Activated CD8-positive, alpha-beta memory T cell treated with anti-CD3 and anti-CD28 coated beads, Interleukin-2, amount 10 ng/mL, durations not matched to agents 7 days and 5 days (primary cell): Measurements from ENCODE around the gene MPLKIP. TPM values are rescaled to one million over a fixed set of nuclear protein-coding genes. Genes with fewer than 3 reads are reported as not detected.
"Not testable (repeated sequence)": the region's sequence is repeated elsewhere in the genome, so short reads cannot be mapped to it uniquely, and the experiment has no call there.

Experiments used
- ATAC-seq: fragments of 150-1000 bp; cut with Tn5 transposase; one replicate; pipeline ENCODE4 v1.10.0; 2021; ENCODE audit warnings: moderate library complexity
- CTCF ChIA-PET: fragments of 350-600 bp; sonication (Branson Sonifier 250); formaldehyde crosslinking; loops from one replicate; lab custom pipeline; 2021; ENCODE audit warnings: antibody characterized with exemption; lab: Charles Lee
- DNase-seq: peaks from one replicate; pipeline ENCODE4 v3.0.0-alpha.2; 2020
- H3K27ac Mint-ChIP-seq: one replicate; pipeline ENCODE4 v1.8.0; 2021; ENCODE audit warnings: mild to moderate bottlenecking, mixed read lengths
- H3K27me3 Mint-ChIP-seq: one replicate; pipeline ENCODE4 v1.8.0; 2021; ENCODE audit warnings: mixed read lengths
- H3K36me3 Mint-ChIP-seq: one replicate; pipeline ENCODE4 v1.8.0; 2021; ENCODE audit warnings: mild to moderate bottlenecking, mixed read lengths
- H3K4me1 Mint-ChIP-seq: one replicate; pipeline ENCODE4 v1.8.0; 2021; ENCODE audit warnings: mixed read lengths
- H3K4me3 Mint-ChIP-seq: one replicate; pipeline ENCODE4 v1.8.0; 2021; ENCODE audit warnings: mild to moderate bottlenecking, moderate library complexity, mixed read lengths
- H3K9me3 Mint-ChIP-seq: one replicate; pipeline ENCODE4 v1.8.0; 2022; ENCODE audit warnings: low read depth, mixed read lengths
- total RNA-seq, 2 experiments: library from RNA; stranded (reverse); gene quantifications; one replicate each; pipeline ENCODE4 v1.2.3, GENCODE V29; 2021

Gene MPLKIP
- total RNA-seq, 2 experiments from 2014 or later, result 36.1 to 38.9 TPM

- CTCF ChIA-PET, H3K36me3 Mint-ChIP-seq, H3K27ac Mint-ChIP-seq, ATAC-seq, H3K27me3 Mint-ChIP-seq, H3K4me3 Mint-ChIP-seq, H3K4me1 Mint-ChIP-seq, DNase-seq, H3K9me3 Mint-ChIP-seq: not testable (repeated sequence)
Observed at GRCh38 chr7:40117199-40117598, 17.2 kb downstream of the MPLKIP start.

DNA sequence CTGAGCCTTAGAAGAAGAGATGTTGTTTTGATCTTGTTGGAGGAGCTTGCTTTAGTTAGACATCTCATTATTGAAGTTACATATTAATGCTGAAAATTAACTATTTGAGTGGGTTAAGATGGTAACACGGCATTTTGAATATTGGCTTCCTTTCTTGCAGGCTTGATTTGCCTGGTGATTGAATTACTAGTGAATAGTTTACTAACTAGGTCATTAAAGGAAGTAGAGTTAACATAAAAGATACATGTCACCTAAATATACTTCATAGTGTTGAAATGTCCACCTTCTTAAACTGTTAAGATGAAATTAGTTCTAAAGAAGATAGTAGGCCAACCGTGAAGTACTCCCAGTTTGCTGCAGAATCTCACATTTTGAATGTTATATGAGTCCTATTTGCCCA, 18.5 kb downstream of the MPLKIP start:
- ATAC-seq, result no peak
- no peaks in the 10 kb centered on the region for H3K9me3 Mint-ChIP-seq
- H3K27ac Mint-ChIP-seq, result no peak overlapping the region
- H3K36me3 Mint-ChIP-seq, result peaks cover 2% of the 10 kb centered on the region
- no peak overlapping the region for H3K4me3 Mint-ChIP-seq
- CTCF ChIA-PET, result no interaction called here
- H3K27me3 Mint-ChIP-seq, result no peaks in the 10 kb centered on the region
- DNase-seq, result no peak
- no peaks in the 10 kb centered on the region for H3K4me1 Mint-ChIP-seq

- CTCF ChIA-PET, result no interaction called here
- no peaks in the 10 kb centered on the region for H3K27me3 Mint-ChIP-seq
- no peak overlapping the region for H3K27ac Mint-ChIP-seq
- no peak overlapping the region for H3K4me3 Mint-ChIP-seq
- no peaks in the 10 kb centered on the region for H3K9me3 Mint-ChIP-seq
- H3K36me3 Mint-ChIP-seq, result no peaks in the 10 kb centered on the region
- DNase-seq (no peak), ATAC-seq (no peak)
- no peaks in the 10 kb centered on the region for H3K4me1 Mint-ChIP-seq
Observed at GRCh38 chr7:40105879-40106473, 28.4 kb downstream of the MPLKIP start.

DNA sequence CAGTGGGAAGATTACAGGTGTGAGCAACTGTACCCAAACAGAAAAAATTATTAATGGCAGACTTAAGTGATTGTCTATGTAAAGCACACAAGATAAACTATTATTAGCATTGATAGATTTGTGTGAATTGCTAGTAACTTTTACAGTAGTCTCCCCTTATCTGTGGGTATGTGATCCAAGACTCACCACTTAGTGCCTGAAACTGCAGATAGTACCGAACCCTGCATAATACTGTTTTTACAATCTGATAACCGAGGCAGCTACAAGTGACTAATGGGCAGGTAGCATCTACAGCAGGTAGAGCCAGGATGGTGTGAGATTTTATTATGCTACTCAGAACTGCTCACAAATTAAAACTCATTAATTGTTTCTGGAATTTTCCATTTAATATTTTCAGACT, 31.5 kb downstream of the MPLKIP start:
- Mint-ChIP-seq H3K4me3 (no peak overlapping the region), H3K27me3 (no peaks in the 10 kb centered on the region), H3K4me1 (no peaks in the 10 kb centered on the region), H3K27ac (no peak overlapping the region), H3K36me3 (no peaks in the 10 kb centered on the region), H3K9me3 (no peaks in the 10 kb centered on the region)
- ATAC-seq, result no peak
- no peak for DNase-seq
- CTCF ChIA-PET, result no interaction called here

DNA sequence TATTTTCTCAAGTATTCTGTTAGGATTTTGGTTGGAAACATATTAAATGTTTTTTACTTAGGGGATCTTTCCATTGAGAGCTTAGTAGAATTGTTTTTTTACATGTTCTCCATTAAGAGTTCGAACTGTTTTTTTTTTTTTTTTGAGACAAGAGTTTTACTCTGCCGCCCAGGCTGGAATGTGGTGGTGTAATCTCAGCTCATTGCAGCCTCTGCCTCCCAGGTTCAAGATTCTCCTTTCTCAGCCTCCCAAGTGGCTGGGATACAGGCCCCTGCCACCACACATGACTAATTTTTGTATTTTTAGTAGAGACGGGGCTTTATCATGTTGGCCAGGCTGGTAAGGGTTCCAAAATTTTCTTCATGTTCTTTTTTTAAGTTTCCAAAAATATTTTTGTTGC, 33.2 kb downstream of the MPLKIP start:
- CTCF ChIA-PET, result interaction anchor here (1.3 kb wide), 1 partner anchor 205 kb away, joined by 5 read pairs; no protein-coding TSS in a partner anchor
- no peak overlapping the region for H3K27ac Mint-ChIP-seq

GRCh38 chr7:40099837-40100236, 34.6 kb downstream of the MPLKIP start:
- no peak for ATAC-seq
- H3K27me3 Mint-ChIP-seq, result no peaks in the 10 kb centered on the region
- CTCF ChIA-PET, result interaction anchor here (1.3 kb wide), 1 partner anchor 204 kb away, joined by 5 read pairs; no protein-coding TSS in a partner anchor

More for the DNA sequence above, 33.2 kb downstream of the MPLKIP start:
- no peaks in the 10 kb centered on the region for H3K4me1 Mint-ChIP-seq
- ATAC-seq (no peak), DNase-seq (no peak)
- peaks cover 2% of the 10 kb centered on the region for H3K36me3 Mint-ChIP-seq
- no peaks in the 10 kb centered on the region for H3K27me3 Mint-ChIP-seq
- no peak overlapping the region for H3K4me3 Mint-ChIP-seq
- H3K9me3 Mint-ChIP-seq, result no peaks in the 10 kb centered on the region

GRCh38 chr7:40098810-40099209, 35.6 kb downstream of the MPLKIP start:
- peaks cover 12% of the 10 kb centered on the region for H3K36me3 Mint-ChIP-seq
- no peaks in the 10 kb centered on the region for H3K9me3 Mint-ChIP-seq

More at GRCh38 chr7:40099837-40100236, 34.6 kb downstream of the MPLKIP start:
- Mint-ChIP-seq H3K27ac (no peak overlapping the region), H3K36me3 (peaks cover 2% of the 10 kb centered on the region), H3K9me3 (no peaks in the 10 kb centered on the region), H3K4me1 (no peaks in the 10 kb centered on the region), H3K4me3 (no peak overlapping the region)
- DNase-seq, result no peak

DNA sequence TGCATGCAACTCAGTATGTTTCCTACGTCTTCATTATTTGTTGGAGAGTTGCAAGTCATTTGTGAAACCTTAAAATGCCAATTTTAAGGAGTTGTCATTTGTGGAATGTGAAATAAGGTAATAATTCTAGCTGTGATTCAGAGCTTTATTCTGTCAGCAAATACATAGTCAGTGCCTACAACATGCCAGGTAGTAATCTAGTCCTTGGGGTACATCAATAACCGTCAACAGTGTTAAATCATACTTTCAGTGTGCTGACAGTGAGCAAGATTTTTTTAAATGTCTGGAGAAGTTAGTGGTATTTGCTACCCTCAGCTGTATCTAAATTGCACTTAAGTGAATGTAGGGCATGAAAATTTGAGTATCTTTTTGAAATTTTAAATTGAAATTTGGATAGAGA, 36.7 kb downstream of the MPLKIP start:
- peaks cover 18% of the 10 kb centered on the region for H3K36me3 Mint-ChIP-seq

More at GRCh38 chr7:40098810-40099209, 35.6 kb downstream of the MPLKIP start:
- DNase-seq, result no peak
- Mint-ChIP-seq H3K4me1 (no peaks in the 10 kb centered on the region), H3K4me3 (no peak overlapping the region), H3K27ac (no peak overlapping the region), H3K27me3 (no peaks in the 10 kb centered on the region)
- CTCF ChIA-PET, result interaction anchor here (1.4 to 1.5 kb wide), 2 partner anchors 36 to 203 kb away, joined by 5 to 6 read pairs; partner anchors contain the start of genes MPLKIP and SUGCT
- ATAC-seq, result no peak

GRCh38 chr7:40095695-40096327, 38.6 kb downstream of the MPLKIP start:
- no peak for ATAC-seq
- H3K27me3 Mint-ChIP-seq, result no peaks in the 10 kb centered on the region
- no peak overlapping the region for H3K27ac Mint-ChIP-seq
- no peak for DNase-seq
- no peak overlapping the region for H3K4me3 Mint-ChIP-seq
- no peaks in the 10 kb centered on the region for H3K4me1 Mint-ChIP-seq
- no peaks in the 10 kb centered on the region for H3K9me3 Mint-ChIP-seq
- CTCF ChIA-PET, result no interaction called here
- peaks cover 20% of the 10 kb centered on the region for H3K36me3 Mint-ChIP-seq

More for the DNA sequence above, 36.7 kb downstream of the MPLKIP start:
- no peaks in the 10 kb centered on the region for H3K9me3 Mint-ChIP-seq
- H3K4me3 Mint-ChIP-seq, result no peak overlapping the region
- H3K27ac Mint-ChIP-seq, result no peak overlapping the region
- no peaks in the 10 kb centered on the region for H3K27me3 Mint-ChIP-seq
- ATAC-seq, result no peak
- no peaks in the 10 kb centered on the region for H3K4me1 Mint-ChIP-seq
- no peak for DNase-seq
- CTCF ChIA-PET, result interaction anchor here (0.6 to 1.5 kb wide), 3 partner anchors 11 to 201 kb away, joined by 3 to 6 read pairs (median 5); partner anchors contain the start of genes MPLKIP and SUGCT

DNA sequence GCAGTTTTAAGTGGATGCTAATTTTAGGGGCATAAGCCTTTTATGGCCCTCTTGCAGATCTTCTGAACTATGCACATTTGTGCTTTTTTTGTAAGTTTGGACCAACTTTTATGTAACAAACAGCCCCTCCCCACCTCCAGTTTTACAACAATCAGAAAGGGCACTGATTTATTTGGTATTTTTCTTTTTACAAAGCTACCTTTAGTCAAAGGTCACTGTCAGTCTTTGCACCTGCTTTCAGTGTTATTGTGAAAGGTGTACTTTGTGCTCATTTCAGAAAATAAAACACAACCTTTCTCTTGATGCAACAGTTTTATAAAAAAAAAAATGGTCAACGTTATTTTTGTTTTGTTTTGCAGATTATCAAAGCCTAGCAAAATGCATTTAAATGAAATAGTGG, 39.2 kb downstream of the MPLKIP start:
- ATAC-seq (no peak), DNase-seq (no peak)
- no peaks in the 10 kb centered on the region for H3K27me3 Mint-ChIP-seq
- no peak overlapping the region for H3K4me3 Mint-ChIP-seq
- H3K36me3 Mint-ChIP-seq, result peaks cover 22% of the 10 kb centered on the region
- H3K27ac Mint-ChIP-seq, result no peak overlapping the region
- H3K4me1 Mint-ChIP-seq, result no peaks in the 10 kb centered on the region
- CTCF ChIA-PET, result no interaction called here
- H3K9me3 Mint-ChIP-seq, result no peaks in the 10 kb centered on the region

- ATAC-seq (no peak), DNase-seq (no peak)
- Mint-ChIP-seq H3K36me3 (peaks cover 30% of the 10 kb centered on the region), H3K4me3 (no peak overlapping the region), H3K4me1 (no peaks in the 10 kb centered on the region), H3K9me3 (no peaks in the 10 kb centered on the region), H3K27ac (peak overlapping the region; percentile 2), H3K27me3 (no peaks in the 10 kb centered on the region)
- CTCF ChIA-PET, result no interaction called here
Observed at GRCh38 chr7:40093631-40094350, 40.6 kb downstream of the MPLKIP start.

DNA sequence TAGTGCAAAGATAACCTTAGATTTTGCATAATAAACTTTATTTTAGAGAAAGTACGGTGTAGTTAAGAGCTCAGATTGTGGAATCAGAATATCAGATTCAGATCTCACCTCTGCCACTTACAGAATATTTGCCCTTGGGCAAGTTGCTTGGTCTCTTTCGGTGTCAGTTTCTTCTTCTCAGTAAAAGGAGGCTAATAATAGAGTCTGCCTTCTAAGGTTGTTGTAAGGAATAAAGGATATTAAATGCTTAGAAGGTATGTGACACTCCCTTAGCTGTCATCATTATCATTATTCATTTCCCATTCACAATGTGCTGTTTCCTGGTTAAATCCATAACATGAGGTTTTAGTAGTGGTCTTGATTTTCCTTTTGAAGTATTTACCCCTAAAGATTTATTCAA, 42.2 kb downstream of the MPLKIP start:
- ATAC-seq (no peak), DNase-seq (no peak)
- no peaks in the 10 kb centered on the region for H3K4me1 Mint-ChIP-seq
- no peak overlapping the region for H3K4me3 Mint-ChIP-seq
- no peak overlapping the region for H3K27ac Mint-ChIP-seq
- CTCF ChIA-PET, result no interaction called here
- H3K9me3 Mint-ChIP-seq, result no peaks in the 10 kb centered on the region
- H3K27me3 Mint-ChIP-seq, result no peaks in the 10 kb centered on the region
- peaks cover 37% of the 10 kb centered on the region for H3K36me3 Mint-ChIP-seq

- Mint-ChIP-seq H3K4me3 (no peak overlapping the region), H3K9me3 (no peaks in the 10 kb centered on the region), H3K27ac (no peak overlapping the region), H3K27me3 (no peaks in the 10 kb centered on the region), H3K36me3 (peaks cover 10% of the 10 kb centered on the region), H3K4me1 (no peaks in the 10 kb centered on the region)
- ATAC-seq, result no peak
- CTCF ChIA-PET, result no interaction called here
- no peak for DNase-seq
Observed at GRCh38 chr7:40077849-40078248, 56.6 kb downstream of the MPLKIP start.
